GF-D8 (cell line): ENCODE results near the gene SEL1L.
"Not testable (repeated sequence)": the region's sequence is repeated elsewhere in the genome, so short reads cannot be mapped to it uniquely, and the experiment has no call there.

ENCODE experiments used
- DNase-seq: peaks from one replicate; lab custom pipeline; 2025; lab: John Stamatoyannopoulos, UW

The SEL1L gene

GRCh38 chr14:81447021-81447764 is 86.5 kb downstream of the SEL1L start:
- DNase-seq = no peak

DNA sequence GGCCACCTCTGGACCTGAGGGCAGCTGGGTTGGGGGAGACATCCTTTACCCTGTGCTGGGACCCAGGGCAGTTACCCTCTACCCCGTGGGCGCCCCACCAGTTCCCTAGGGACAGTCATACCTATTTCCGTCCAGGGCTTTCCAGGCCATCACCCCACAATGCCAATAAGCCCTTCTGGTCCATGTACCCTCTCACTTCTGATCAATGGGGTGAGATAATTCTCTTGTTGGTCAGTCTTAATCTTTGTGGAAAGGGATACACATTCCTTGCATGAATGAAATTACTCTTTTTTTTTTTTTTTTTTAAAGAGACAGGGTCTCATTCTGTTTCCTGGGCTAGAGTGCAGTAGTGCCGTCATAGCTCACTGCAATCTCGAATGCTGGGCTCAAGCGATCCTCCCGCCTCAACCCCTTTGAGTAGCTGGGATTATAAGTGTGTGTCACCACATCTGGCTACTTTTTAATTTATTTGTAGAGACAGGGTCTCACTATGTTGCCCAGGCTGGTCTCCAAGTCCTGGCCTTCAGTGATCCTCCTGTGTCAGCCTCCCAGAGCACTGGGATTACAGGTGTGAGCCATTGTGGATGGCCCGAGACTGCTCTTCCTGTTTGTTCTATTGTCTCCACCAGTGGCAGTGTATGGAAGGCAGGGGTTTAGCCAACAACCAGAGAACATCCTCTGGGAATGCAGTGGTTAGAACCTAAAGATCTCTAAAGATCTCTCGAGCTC is 87.2 kb downstream of the SEL1L start:
- no peak for DNase-seq

DNA sequence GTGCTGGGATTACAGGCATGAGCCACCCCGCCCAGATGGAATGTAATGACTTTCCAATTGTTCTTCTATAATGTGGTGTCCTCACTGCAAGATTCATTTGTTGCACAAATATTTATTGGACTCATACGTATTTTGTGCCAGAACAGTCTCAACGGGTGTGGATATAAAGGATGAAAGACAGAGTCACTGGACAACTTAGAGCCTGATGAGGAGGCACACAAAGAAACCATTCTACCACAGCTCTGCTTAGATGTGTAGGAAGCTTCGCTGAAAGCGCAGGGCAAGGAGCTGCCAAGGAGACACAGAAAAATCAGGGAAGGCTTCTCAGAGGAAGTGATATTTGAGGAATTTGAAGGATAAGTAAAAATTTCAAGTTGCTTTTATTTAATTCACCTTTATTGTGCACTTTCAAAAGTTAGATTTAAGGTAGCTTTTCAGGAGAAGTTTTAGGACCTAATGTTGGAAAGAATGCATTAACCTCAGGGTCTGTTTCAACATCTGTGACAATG is 92.0 kb downstream of the SEL1L start:
- no peak for DNase-seq

- no peak for DNase-seq
Observed at GRCh38 chr14:81440041-81440440, 93.6 kb downstream of the SEL1L start.

DNA sequence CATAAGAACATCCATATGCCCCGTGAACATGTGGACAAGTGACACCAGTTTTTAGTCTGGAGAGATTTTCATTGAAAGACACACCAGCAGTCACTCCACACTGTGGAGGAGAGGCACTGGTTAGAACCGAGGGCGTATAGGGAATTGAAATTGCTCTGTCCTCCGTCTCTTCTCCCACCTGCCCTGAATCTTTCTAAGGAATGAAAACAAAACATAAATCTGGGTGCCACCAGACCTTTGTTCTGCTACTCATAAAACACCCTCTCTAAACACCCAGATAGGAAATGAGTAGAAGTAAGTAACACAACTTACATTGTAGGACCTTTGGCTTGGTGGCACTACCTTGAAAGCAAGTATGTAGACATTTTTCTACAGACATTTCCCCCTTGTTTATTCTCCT is 96.4 kb downstream of the SEL1L start:
- DNase-seq = no peak

DNA sequence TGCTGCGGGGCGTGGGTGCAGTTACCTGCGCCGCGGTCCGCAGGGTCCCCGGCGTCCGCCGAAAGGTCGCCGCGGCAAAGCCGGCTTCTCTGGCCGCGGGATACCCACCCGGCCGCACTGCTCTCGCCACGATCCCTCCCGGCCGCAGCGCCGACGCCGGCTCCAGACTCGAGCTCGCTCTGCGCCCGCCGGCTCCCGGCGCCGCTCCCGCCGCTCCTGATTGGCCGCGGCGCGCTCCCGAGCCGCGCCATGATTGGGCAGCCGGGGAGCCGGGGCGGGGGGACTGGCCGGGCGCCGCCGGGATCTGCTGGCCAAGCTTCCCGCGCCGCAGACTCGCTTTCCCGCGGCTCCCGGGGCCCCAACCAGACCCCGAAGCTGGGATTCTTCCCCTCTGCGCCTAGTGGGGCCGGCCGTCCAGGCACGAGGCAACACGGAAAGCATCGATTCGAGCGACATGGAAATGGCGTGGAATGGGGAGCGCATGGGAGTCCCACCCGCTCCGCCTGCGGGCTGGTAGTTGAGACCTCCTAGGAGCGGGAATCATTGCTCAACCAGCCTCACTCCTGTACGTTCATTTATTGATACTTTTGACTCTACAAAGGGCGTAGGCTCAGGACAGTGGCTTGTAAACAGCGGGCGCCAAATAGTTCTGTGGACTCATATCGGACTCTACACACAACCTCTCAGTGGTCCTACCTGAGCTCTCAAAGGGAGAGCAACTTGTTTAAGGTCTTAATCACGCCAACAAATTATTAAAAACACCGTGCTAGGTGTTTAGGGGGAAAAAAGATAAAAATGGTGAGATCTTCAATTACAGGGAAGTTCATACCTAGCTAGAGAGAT is 97.1 kb downstream of the SEL1L start:
- DNase-seq = peak; percentile 13

GRCh38 chr14:81435391-81436295 is 98.0 kb downstream of the SEL1L start:
- no peak for DNase-seq

- no peak for DNase-seq
Observed at GRCh38 chr14:81435048-81435390, 98.6 kb downstream of the SEL1L start.

GRCh38 chr14:81434230-81434629 is 99.4 kb downstream of the SEL1L start:
- no peak for DNase-seq

DNA sequence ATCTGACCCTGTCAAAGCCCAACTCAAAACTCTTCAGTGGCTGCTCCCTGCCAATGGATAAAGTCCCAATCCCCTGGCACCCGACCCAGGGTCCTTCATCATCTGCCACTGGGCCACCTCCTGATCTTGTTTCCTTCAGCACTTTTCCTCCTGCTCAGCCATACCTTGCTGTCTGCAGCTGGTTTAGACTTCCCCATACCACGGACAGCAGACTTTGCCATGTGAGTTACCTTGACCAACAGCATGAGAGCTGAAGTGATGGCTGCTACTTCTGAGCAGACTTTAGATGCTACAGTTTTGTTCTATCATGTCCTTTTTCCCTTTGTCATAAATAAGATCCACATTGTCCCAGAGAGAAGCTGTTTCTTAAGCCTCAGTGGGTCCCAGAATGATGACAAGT is 100.3 kb downstream of the SEL1L start:
- DNase-seq = no peak

- no peak for DNase-seq
Observed at GRCh38 chr14:81432219-81432661, 101.4 kb downstream of the SEL1L start.

- no peak for DNase-seq
Observed at GRCh38 chr14:81430235-81430634, 103.4 kb downstream of the SEL1L start.

GRCh38 chr14:81429749-81430148 is 103.9 kb downstream of the SEL1L start:
- DNase-seq = not testable (repeated sequence)

DNA sequence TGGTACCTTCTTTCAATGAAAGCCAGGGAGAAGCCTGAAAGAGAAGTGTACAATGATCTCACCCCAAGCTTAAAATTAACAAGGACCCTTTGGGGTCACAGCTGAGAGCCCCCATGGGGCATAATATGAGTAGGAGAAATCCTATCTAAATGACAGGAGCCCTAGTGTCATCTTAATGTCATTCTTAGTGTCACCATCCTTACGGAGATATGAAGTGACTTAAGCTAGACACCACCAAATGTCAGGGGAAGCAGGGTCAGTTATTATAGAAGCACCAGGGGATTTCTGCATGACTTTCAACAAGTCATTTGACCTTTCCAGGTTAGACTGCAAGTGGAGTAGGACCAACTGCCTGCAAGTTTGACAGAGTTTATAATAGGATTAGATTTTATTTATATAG is 104.6 kb downstream of the SEL1L start:
- DNase-seq = no peak

DNA sequence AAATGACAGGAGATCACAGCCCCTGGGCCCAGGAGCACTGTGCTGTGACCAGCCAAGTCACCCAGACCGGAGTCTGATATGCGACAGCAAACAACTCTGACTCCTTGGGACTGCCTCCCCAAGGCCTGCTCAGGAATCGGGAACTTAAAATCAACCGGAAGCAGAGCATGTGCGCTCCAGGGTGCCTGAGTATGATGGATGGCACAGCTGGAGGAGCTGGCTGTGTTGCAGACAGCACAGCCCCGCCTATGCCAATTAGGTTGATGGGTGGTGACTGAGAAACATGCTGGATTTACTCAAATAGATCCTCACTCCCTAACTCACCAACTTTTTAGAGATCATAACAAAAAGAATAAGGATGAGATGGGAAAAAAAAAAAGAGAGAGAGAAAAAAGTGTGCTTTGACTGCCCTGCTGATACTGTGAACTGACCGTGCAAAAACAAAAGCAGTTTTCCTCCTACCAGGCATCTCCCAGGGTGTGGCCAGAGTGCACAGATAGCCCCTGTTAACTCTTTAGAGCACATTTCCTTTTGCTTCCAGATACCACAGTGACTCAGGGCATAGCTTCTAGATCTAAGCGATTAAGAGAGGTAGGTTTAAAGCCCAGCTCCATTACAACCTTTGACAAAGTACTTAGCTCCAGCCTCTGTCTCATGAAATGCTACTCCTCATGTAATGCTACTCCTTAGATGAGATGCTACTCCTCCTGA is 106.2 kb downstream of the SEL1L start:
- peak; percentile 67 for DNase-seq

- peak; percentile 90 for DNase-seq
Observed at GRCh38 chr14:81423504-81423903, 110.1 kb downstream of the SEL1L start.
